ENCODE results near the gene ACADM. TPM values are rescaled to one million over a fixed set of nuclear protein-coding genes. Genes with fewer than 3 reads are reported as not detected.
A peak's percentile ranks its signal among the peaks of the same experiment; 100 is the strongest.

ACADM gene
- polyA plus RNA-seq, 3 donors = 7.1 to 32.1 (median 31.3) TPM

DNA sequence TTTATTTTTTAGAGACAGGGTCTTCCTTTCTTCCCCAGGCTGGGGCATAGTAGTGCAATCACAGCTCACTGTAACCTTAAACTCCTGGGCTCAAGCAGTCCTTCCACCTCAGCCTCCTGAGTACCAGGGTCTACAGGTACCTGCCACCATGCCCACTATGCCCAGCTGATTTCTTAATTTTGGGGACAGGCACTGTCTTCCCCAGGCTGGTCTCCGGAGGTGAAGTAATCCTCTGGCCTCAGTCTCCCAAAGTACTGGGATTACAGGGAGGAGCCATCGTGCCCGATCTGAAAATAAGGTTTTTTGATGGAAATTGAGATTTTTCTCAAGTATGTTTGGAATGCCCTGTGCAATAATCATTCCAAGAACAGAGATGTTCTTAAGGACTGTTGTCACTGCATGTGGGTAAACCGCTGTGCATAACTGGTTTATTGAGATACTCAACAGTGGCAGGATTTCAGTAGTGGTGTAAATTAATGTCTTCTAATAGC lies 71.2 kb downstream of the ACADM start:
- TF ChIP-seq, protein P1, sequence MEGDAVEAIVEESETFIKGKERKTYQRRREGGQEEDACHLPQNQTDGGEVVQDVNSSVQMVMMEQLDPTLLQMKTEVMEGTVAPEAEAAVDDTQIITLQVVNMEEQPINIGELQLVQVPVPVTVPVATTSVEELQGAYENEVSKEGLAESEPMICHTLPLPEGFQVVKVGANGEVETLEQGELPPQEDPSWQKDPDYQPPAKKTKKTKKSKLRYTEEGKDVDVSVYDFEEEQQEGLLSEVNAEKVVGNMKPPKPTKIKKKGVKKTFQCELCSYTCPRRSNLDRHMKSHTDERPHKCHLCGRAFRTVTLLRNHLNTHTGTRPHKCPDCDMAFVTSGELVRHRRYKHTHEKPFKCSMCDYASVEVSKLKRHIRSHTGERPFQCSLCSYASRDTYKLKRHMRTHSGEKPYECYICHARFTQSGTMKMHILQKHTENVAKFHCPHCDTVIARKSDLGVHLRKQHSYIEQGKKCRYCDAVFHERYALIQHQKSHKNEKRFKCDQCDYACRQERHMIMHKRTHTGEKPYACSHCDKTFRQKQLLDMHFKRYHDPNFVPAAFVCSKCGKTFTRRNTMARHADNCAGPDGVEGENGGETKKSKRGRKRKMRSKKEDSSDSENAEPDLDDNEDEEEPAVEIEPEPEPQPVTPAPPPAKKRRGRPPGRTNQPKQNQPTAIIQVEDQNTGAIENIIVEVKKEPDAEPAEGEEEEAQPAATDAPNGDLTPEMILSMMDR (IDR thresholded peaks at IDR 0.05) = no peak
- no peaks in the 10 kb centered on the region for H3K27me3 ChIP-seq (ENCODE audit: control insufficient read depth in 2 of 2, insufficient read depth in 2 of 2, low read length in 2 of 2)
- H3K79me2 ChIP-seq (ENCODE audit: insufficient read depth, low read length) = peaks cover 21% of the 10 kb centered on the region
- H3K27me3 Mint-ChIP-seq (ENCODE audit: low read depth in 3 of 3) = no peaks in the 10 kb centered on the region
- no peaks in the 10 kb centered on the region for H3K9me3 ChIP-seq (replicated peaks in 1 of 2; ENCODE audit: control insufficient read depth in 1 of 2, insufficient read depth in 1 of 2, low read length in 2 of 2)
- H3K36me3 Mint-ChIP-seq = peaks cover 58 to 82% of the 10 kb centered on the region in 2 donors
- H3K9me3 Mint-ChIP-seq = no peaks in the 10 kb centered on the region
- peaks cover 5% of the 10 kb centered on the region for H3K4me1 Mint-ChIP-seq
- no peak for DNase-seq
- 100% methylated on average over 2 of the region's 4 CpGs for WGBS (ENCODE audit: insufficient coverage)
- no peak overlapping the region for H3K4me3 Mint-ChIP-seq
- peaks cover 59% of the 10 kb centered on the region for H4K20me1 ChIP-seq (ENCODE audit: insufficient read depth, low read length)
- no peak overlapping the region for H3K27ac Mint-ChIP-seq
- H3K36me3 ChIP-seq (replicated peaks in 1 of 2; ENCODE audit: control insufficient read depth in 1 of 2, insufficient read depth in 2 of 2, low read length in 2 of 2) = peaks cover 67 to 82% of the 10 kb centered on the region in 2 donors
- peaks cover 2 to 3% of the 10 kb centered on the region in 2 donors for H3K4me1 ChIP-seq (ENCODE audit: control insufficient read depth in 1 of 2, insufficient read depth in 2 of 2, low read length in 2 of 2)
- no peak overlapping the region for H2AFZ ChIP-seq (ENCODE audit: insufficient read depth, low read depth, low read length, poor library complexity, severe bottlenecking)
- no peak overlapping the region for H3K27ac ChIP-seq (ENCODE audit: low read depth in 1 of 2, low read length in 2 of 2)
- intact Hi-C loops (cut with micrococcal nuclease) = no loop called here
- H3K4me3 ChIP-seq (replicated peaks in 1 of 3; ENCODE audit: low read depth in 2 of 3, low read length in 3 of 3) = no peak overlapping the region
- no peak overlapping the region for H3K4me2 ChIP-seq (replicated peaks; ENCODE audit: extremely low read depth, low read length, poor library complexity, severe bottlenecking)
- no peak overlapping the region for H3K9ac ChIP-seq (ENCODE audit: insufficient read depth, low read length, poor library complexity, severe bottlenecking)

DNA sequence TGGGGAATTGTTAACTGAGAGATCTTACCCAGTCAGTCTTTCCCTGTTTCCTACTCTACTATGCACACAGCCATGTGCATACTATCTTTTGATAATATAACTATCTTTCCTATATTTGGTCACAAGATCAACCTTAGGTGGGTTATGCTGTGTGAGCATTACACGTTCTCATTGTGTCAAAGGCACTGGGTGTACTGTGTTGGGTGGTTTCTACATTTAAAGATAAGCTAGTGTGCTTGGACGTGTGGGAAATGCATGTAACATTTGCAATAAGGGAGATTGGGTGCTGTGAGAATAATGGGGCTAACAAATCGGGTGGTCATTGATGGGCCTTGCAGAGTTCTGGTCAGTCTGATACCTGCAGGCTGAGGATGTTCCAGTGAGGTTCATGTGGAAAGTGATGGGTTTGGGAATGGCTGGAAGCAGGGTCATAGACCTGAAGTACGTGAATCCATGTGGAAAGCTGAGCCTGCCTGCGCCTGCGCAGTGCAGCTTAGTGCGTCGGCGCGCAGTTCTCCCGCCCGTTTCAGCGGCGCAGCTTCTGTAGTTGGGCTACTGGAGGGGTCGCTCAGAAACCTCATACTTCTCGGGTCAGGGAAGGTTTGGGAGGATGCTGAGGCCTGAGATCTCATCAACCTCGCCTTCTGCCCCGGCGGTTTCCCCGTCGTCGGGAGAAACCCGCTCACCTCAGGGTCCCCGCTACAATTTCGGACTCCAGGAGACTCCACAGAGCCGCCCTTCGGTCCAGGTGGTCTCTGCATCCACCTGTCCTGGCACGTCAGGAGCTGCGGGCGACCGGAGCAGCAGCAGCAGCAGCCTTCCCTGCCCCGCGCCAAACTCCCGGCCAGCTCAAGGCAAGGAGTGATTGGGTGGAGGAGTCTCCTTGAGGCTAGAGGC lies 72.1 kb downstream of the ACADM start, which contains the start of gene MSH4:
Gene MSH4, plus strand, starts transcription at position 507 of the 897 bp plus-strand sequence. Its CDS starts 104 bp downstream, at position 611.
- intact Hi-C loops (cut with micrococcal nuclease) = no loop called here

More for the DNA sequence above, 72.1 kb downstream of the ACADM start, which contains the start of gene MSH4:
- Histone ChIP-seq H3K79me2 (ENCODE audit: insufficient read depth, low read length) (peaks cover 13% of the 10 kb centered on the region), H3K27ac (ENCODE audit: low read depth in 1 of 2, low read length in 2 of 2) (no peak within 1 kb of the TSS), H3K4me2 (replicated peaks; ENCODE audit: extremely low read depth, low read length, poor library complexity, severe bottlenecking) (no peak within 1 kb of the TSS), H3K4me3 (replicated peaks in 1 of 3; ENCODE audit: low read depth in 2 of 3, low read length in 3 of 3) (no peak within 1 kb of the TSS), H3K27me3 (ENCODE audit: control insufficient read depth in 2 of 2, insufficient read depth in 2 of 2, low read length in 2 of 2) (no peaks in the 10 kb centered on the region), H3K9me3 (replicated peaks in 1 of 2; ENCODE audit: control insufficient read depth in 1 of 2, insufficient read depth in 1 of 2, low read length in 2 of 2) (no peaks in the 10 kb centered on the region), H2AFZ (ENCODE audit: insufficient read depth, low read depth, low read length, poor library complexity, severe bottlenecking) (no peak within 1 kb of the TSS), H3K36me3 (replicated peaks in 1 of 2; ENCODE audit: control insufficient read depth in 1 of 2, insufficient read depth in 2 of 2, low read length in 2 of 2) (peaks cover 58 to 73% of the 10 kb centered on the region in 2 donors), H4K20me1 (ENCODE audit: insufficient read depth, low read length) (peaks cover 50% of the 10 kb centered on the region), H3K4me1 (ENCODE audit: control insufficient read depth in 1 of 2, insufficient read depth in 2 of 2, low read length in 2 of 2) (no peaks in the 10 kb centered on the region), H3K9ac (ENCODE audit: insufficient read depth, low read length, poor library complexity, severe bottlenecking) (no peak within 1 kb of the TSS)
- Mint-ChIP-seq H3K4me3 (no peak within 1 kb of the TSS), H3K4me1 (no peaks in the 10 kb centered on the region), H3K27me3 (ENCODE audit: low read depth in 3 of 3) (no peaks in the 10 kb centered on the region), H3K36me3 (peaks cover 50 to 73% of the 10 kb centered on the region in 2 donors), H3K27ac (peak within 1 kb of the TSS in 3 of 7 donors; percentile 29 to 66 (median 46)), H3K9me3 (no peaks in the 10 kb centered on the region)
- DNase-seq = no peak
- TF ChIP-seq, protein P1 (IDR thresholded peaks at IDR 0.05) = no peak
- WGBS (ENCODE audit: insufficient coverage) = 94% methylated on average over 34 of the region's 34 CpGs

All from CD14-positive monocyte (primary cell).